IMR-90 (cell line): ENCODE measurements around the gene TSHZ1. TPM values are rescaled to one million over a fixed set of nuclear protein-coding genes. Genes with fewer than 3 reads are reported as not detected.

Experiments used
- ATAC-seq: fragments of 200-7000 bp; cut with Tn5 transposase; 2 replicates; pipeline ENCODE4 v1.9.1; 2020; ENCODE audit warnings: low read depth, mild to moderate bottlenecking, moderate library complexity
- BruUV-seq: library from RNA; stranded (reverse); fragments of 400-500 nt; replicated peaks from 2 replicates; lab custom pipeline; 2021; lab: Mats Ljungman, UMichigan
- CTCF ChIA-PET: fragments of 300-600 bp; formaldehyde crosslinking; extraction: SDS; loops from one replicate; lab custom pipeline; 2021; ENCODE audit warnings: antibody characterized with exemption; lab: Yijun Ruan, JAX
- POLR2A ChIA-PET: fragments of 300-600 bp; sonication (Branson Sonifier 250); formaldehyde crosslinking; loops from one replicate; lab custom pipeline; 2022; ENCODE audit warnings: antibody characterized with exemption; ENCODE audit not compliant: unreplicated experiment; lab: Charles Lee
- DNase-seq: peaks from one replicate; pipeline ENCODE4 v3.0.0; 2013
- H2AFZ ChIP-seq: replicated peaks from 2 replicates; pipeline ENCODE3; 2013; ENCODE audit warnings: low read length, mild to moderate bottlenecking; ENCODE audit not compliant: poor library complexity
- H2AK5ac ChIP-seq: 2 replicates; pipeline ENCODE4 v1.6.1; 2013; ENCODE audit warnings: low read depth, low read length, inconsistent platforms
- H2AK9ac ChIP-seq: replicated peaks from 2 replicates; pipeline ENCODE3; 2013; ENCODE audit warnings: mild to moderate bottlenecking, low read depth, low read length, moderate library complexity; ENCODE audit not compliant: poor library complexity
- H2BK120ac ChIP-seq: 2 replicates; pipeline ENCODE4 v1.6.1; 2013; ENCODE audit warnings: low read depth, low read length, inconsistent platforms
- H2BK15ac ChIP-seq: 3 replicates; pipeline ENCODE4 v1.6.1; 2013; ENCODE audit warnings: low read depth, low read length, inconsistent platforms
- H2BK20ac ChIP-seq: 2 replicates; pipeline ENCODE4 v1.6.1; 2013; ENCODE audit warnings: low read depth, mild to moderate bottlenecking, inconsistent platforms, low read length, moderate library complexity
- H2BK5ac ChIP-seq: 2 replicates; pipeline ENCODE4 v1.6.1; 2013; ENCODE audit warnings: mild to moderate bottlenecking, low read depth, low read length, inconsistent platforms; ENCODE audit not compliant: poor library complexity, severe bottlenecking
- H3K14ac ChIP-seq: replicated peaks from 2 replicates; pipeline ENCODE4 v1.6.1; 2013; ENCODE audit warnings: low read depth, low read length, inconsistent platforms
- H3K18ac ChIP-seq: 2 replicates; pipeline ENCODE4 v1.6.1; 2013; ENCODE audit warnings: low read depth, low read length, control low read depth
- H3K23ac ChIP-seq: 2 replicates; pipeline ENCODE4 v1.6.1; 2013; ENCODE audit warnings: low read depth, low read length, inconsistent platforms
- H3K27ac ChIP-seq: 2 replicates; pipeline ENCODE4 v1.5.1; 2013; ENCODE audit warnings: mild to moderate bottlenecking, control low read depth, low read length; ENCODE audit not compliant: insufficient read depth
- H3K27me3 ChIP-seq: 2 replicates; pipeline ENCODE4 v1.6.1; 2013; ENCODE audit warnings: low read length; ENCODE audit not compliant: control insufficient read depth, insufficient read depth
- H3K36me3 ChIP-seq: 2 replicates; pipeline ENCODE4 v1.6.1; 2013; ENCODE audit warnings: low read length, mixed read lengths; ENCODE audit not compliant: control insufficient read depth, insufficient read depth
- H3K4ac ChIP-seq: 2 replicates; pipeline ENCODE4 v1.6.1; 2013; ENCODE audit warnings: low read depth, low read length, inconsistent platforms
- H3K4me1 ChIP-seq: 2 replicates; pipeline ENCODE4 v1.6.1; 2013; ENCODE audit warnings: low read length, mixed read lengths; ENCODE audit not compliant: control insufficient read depth, insufficient read depth
- H3K4me2 ChIP-seq: 2 replicates; pipeline ENCODE4 v1.6.1; 2013; ENCODE audit warnings: low read depth, mild to moderate bottlenecking, control low read depth, low read length, moderate library complexity
- H3K4me3 ChIP-seq: 2 replicates; pipeline ENCODE4 v1.5.1; 2013; ENCODE audit warnings: low read depth, mild to moderate bottlenecking, control low read depth, low read length, moderate library complexity; ENCODE audit not compliant: insufficient read depth
- H3K56ac ChIP-seq: 2 replicates; pipeline ENCODE4 v1.6.1; 2013; ENCODE audit warnings: low read length, inconsistent platforms; ENCODE audit not compliant: insufficient read depth; ENCODE audit errors: extremely low read depth
- H3K79me1 ChIP-seq, 2 experiments: 2 replicates each; pipeline ENCODE4 v1.6.1; 2013; ENCODE audit warnings: low read length in 2 of 2, inconsistent platforms in 1 of 2, low read depth in 1 of 2
- H3K9ac ChIP-seq: 2 replicates; pipeline ENCODE4 v1.6.1; 2013; ENCODE audit warnings: low read depth, low read length, control low read depth
- H3K9me1 ChIP-seq: 2 replicates; pipeline ENCODE4 v1.6.1; 2013; ENCODE audit warnings: low read length, inconsistent platforms; ENCODE audit not compliant: insufficient read depth
- H3K9me3 ChIP-seq: 2 replicates; pipeline ENCODE4 v1.6.1; 2013; ENCODE audit warnings: low read length; ENCODE audit not compliant: control insufficient read depth, insufficient read depth
- H4K20me1 ChIP-seq: 2 replicates; pipeline ENCODE4 v1.6.1; 2013; ENCODE audit warnings: low read length, inconsistent platforms; ENCODE audit not compliant: insufficient read depth
- H4K5ac ChIP-seq: 2 replicates; pipeline ENCODE4 v1.6.1; 2013; ENCODE audit warnings: mild to moderate bottlenecking, low read depth, low read length, control low read depth
- H4K8ac ChIP-seq, 2 experiments: 2 replicates each; pipeline ENCODE4 v1.6.1; 2013; ENCODE audit warnings: low read depth in 2 of 2, low read length in 2 of 2, control low read depth in 1 of 2, inconsistent platforms in 1 of 2
- H4K91ac ChIP-seq: 2 replicates; pipeline ENCODE4 v1.6.1; 2013; ENCODE audit warnings: low read depth, low read length, inconsistent platforms; ENCODE audit not compliant: insufficient read depth
- BHLHE40 ChIP-seq: fragments of 150-350 bp; IDR thresholded peaks from 2 replicates; pipeline ENCODE4 v1.6.1; 2016; ENCODE audit warnings: mild to moderate bottlenecking, low read depth, low read length
- CTCF ChIP-seq: conservative IDR thresholded peaks from 2 replicates; pipeline ENCODE4 v1.5.1; 2012; ENCODE audit warnings: mild to moderate bottlenecking, low read depth, low read length, improper control_type of control experiment
- FOS ChIP-seq: fragments of 150-350 bp; IDR thresholded peaks from 2 replicates; pipeline ENCODE4 v1.6.1; 2016; ENCODE audit warnings: low read depth, low read length
- NFE2L2 ChIP-seq: fragments of 150-350 bp; IDR thresholded peaks from 2 replicates; pipeline ENCODE4 v1.6.1; 2016; ENCODE audit warnings: low read depth, mild to moderate bottlenecking, low read length
- POLR2A ChIP-seq: IDR thresholded peaks from 2 replicates; pipeline ENCODE4 v1.6.1; 2012; ENCODE audit warnings: mild to moderate bottlenecking, low read depth, low read length
- WGBS, 2 experiments: methylation state at CpG; one replicate each; pipeline versions ENCODE4 v1.1.5 to v1.1.7; 2013; ENCODE audit warnings: missing lambda C conversion rate in 2 of 2; ENCODE audit not compliant: insufficient read length in 1 of 2; ENCODE audit errors: extremely low coverage in 2 of 2; 5-methylcytosine and 5-hydroxymethylcytosine counted together
- dilution Hi-C: fragments of 300-500 bp; cut with HindIII; formaldehyde crosslinking; loops from one replicate; pipeline ENCODE4 v1.14.3; 2018; ENCODE audit warnings: low sequenced_read_pairs; ENCODE audit not compliant: unreplicated experiment
- in situ Hi-C: fragments of 300-500 bp; cut with MboI; formaldehyde crosslinking; loops from 3 replicates; pipeline ENCODE4 v1.14.3; 2019; ENCODE audit warnings: low sequenced_read_pairs, inconsistent platforms, mixed read lengths
- intact Hi-C: fragments of 100-400 bp; cut with micrococcal nuclease; formaldehyde crosslinking; loops from 2 replicates; pipeline ENCODE4 v1.10.0; 2022
- polyA plus RNA-seq, 3 experiments: library from polyadenylated mRNA; depleted of rRNA; stranded (reverse); fragments of >200 nt; gene quantifications; 2 replicates each; pipeline ENCODE4 v1.2.3, GENCODE V29; 2012; ENCODE audit warnings: low replicate concordance in 1 of 3
- total RNA-seq: library from RNA; depleted of rRNA; stranded (reverse); fragments of >200 nt; gene quantifications from 2 replicates; pipeline ENCODE4 v1.2.3, GENCODE V29; 2012
- TF ChIP-seq, protein P1 (sequence below): fragments of 150-350 bp; IDR thresholded peaks from 2 replicates; pipeline ENCODE4 v1.6.1; 2016; ENCODE audit warnings: low read depth, mild to moderate bottlenecking, low read length, moderate library complexity, borderline replicate concordance

The TSHZ1 gene
- total and polyA plus RNA-seq, 2 of the 4 experiments (the other 2 are of a cell fraction): 7.1 to 10.0 TPM

DNA sequence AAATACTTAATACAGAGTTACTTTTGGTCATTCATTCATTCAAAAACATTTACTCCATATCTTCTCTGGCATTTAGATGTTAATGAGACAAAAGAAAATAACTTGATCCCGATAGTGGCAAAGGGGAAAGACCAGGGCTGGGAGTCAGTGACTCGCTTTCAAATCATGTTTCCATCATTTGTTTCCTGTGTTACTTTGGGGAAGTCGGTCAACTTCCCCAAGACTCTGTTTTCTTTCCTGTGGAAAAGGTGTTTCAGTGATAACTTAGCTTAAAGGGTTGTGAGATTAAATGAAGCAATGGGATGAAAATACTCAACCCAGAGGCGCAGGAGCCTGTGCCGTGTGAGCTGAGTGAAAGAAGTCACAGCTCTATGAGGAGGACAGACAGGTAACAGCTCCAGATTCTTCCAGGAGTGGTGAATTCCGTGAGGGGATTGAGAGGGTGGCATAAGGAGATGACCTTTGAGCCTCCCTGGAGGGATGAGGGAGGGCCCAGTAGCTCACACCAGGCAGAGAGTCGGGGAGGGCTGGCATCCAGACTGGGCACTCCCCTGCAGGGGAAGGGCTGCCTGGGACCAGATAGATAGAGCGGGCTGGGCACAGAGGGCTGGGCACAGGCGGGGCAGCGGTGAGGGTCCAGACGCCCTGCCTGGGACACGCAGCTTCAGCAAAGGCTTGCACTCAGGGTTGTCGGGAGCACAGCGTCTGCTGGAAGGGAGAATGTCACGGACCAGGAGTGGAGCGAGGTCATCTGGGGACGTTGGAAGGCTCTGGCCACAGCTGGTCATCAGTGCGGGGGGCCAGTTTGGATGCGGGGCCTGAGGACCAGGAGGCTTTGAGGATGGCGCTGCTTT lies 70.1 kb downstream of the TSHZ1 start:
- H2BK15ac ChIP-seq: no peak overlapping the region
- dilution Hi-C loops (no loop called here), intact Hi-C loops (loop anchor here (5.0 kb wide), 1 partner anchor 68 kb away; the partner anchor contains the start of gene TSHZ1), in situ Hi-C loops (no loop called here)
- H3K18ac ChIP-seq: no peak overlapping the region
- no peak overlapping the region for H2BK20ac ChIP-seq
- H3K4me1 ChIP-seq: 0 out of 2 replicates have a peak, but pooled peaks cover 1% of the 10 kb centered on the region
- peak overlapping the region; percentile 8; the same call in 1 of the 2 replicates for H2AK5ac ChIP-seq
- no TSS peak for BruUV-seq
- H3K4me2 ChIP-seq: no peak overlapping the region
- H3K9me3 ChIP-seq: no peaks in the 10 kb centered on the region
- H3K9ac ChIP-seq: no peak overlapping the region
- no peaks in the 10 kb centered on the region for H3K27me3 ChIP-seq
- peak overlapping the region; percentile 33 for H2AK9ac ChIP-seq
- peaks cover 7 to 48% of the 10 kb centered on the region in 2 experiments for H3K79me1 ChIP-seq
- ATAC-seq: 0 out of 2 replicates have a peak, but pooled peaks have one; percentile 28
- no peak overlapping the region for H2AFZ ChIP-seq
- WGBS, 2 experiments: 93% methylated on average over 11 of the region's 20 CpGs; no CpG with 5 or more reads in 1 of the 2 experiments
- H4K8ac ChIP-seq: no peak overlapping the region
- H3K9me1 ChIP-seq: peaks cover 13% of the 10 kb centered on the region
- H3K36me3 ChIP-seq: peaks cover 3% of the 10 kb centered on the region; the same call in 1 of the 2 replicates
- no peak overlapping the region for H3K23ac ChIP-seq
- H2BK5ac ChIP-seq: no peak overlapping the region
- H4K5ac ChIP-seq: no peak overlapping the region
- POLR2A ChIA-PET: no interaction called here
- peak; percentile 5 for DNase-seq
- H2BK120ac ChIP-seq: no peak overlapping the region
- no peak overlapping the region for H3K27ac ChIP-seq
- H3K4me3 ChIP-seq: no peak overlapping the region
- H4K91ac ChIP-seq: no peak overlapping the region
- H4K20me1 ChIP-seq: no peaks in the 10 kb centered on the region; the same call in 1 of the 2 replicates
- TF ChIP-seq POLR2A (no peak), NFE2L2 (no peak), BHLHE40 (no peak), CTCF (no peak), FOS (no peak)
- TF ChIP-seq, protein P1, sequence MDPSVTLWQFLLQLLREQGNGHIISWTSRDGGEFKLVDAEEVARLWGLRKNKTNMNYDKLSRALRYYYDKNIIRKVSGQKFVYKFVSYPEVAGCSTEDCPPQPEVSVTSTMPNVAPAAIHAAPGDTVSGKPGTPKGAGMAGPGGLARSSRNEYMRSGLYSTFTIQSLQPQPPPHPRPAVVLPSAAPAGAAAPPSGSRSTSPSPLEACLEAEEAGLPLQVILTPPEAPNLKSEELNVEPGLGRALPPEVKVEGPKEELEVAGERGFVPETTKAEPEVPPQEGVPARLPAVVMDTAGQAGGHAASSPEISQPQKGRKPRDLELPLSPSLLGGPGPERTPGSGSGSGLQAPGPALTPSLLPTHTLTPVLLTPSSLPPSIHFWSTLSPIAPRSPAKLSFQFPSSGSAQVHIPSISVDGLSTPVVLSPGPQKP: no peak
- H3K56ac ChIP-seq: no peak overlapping the region
- H3K4ac ChIP-seq: no peak overlapping the region
- CTCF ChIA-PET: no interaction called here
- no peak overlapping the region for H3K14ac ChIP-seq
